Activated naive CD8-positive, alpha-beta T cell (primary cell): Measurements from ENCODE around the gene TASP1.
"Not testable (repeated sequence)": the region's sequence is repeated elsewhere in the genome, so short reads cannot be mapped to it uniquely, and the experiment has no call there.

ENCODE experiments used
- H3K27ac Mint-ChIP-seq: one replicate; pipeline ENCODE4 v1.8.0; 2021; ENCODE audit warnings: mixed read lengths
- H3K27me3 Mint-ChIP-seq: one replicate; pipeline ENCODE4 v1.8.0; 2021; ENCODE audit warnings: mixed read lengths
- H3K36me3 Mint-ChIP-seq: one replicate; pipeline ENCODE4 v1.8.0; 2021; ENCODE audit warnings: mixed read lengths
- H3K4me1 Mint-ChIP-seq: one replicate; pipeline ENCODE4 v1.8.0; 2021; ENCODE audit warnings: low read depth, mixed read lengths
- H3K4me3 Mint-ChIP-seq: one replicate; pipeline ENCODE4 v1.8.0; 2021; ENCODE audit warnings: mild to moderate bottlenecking, mixed read lengths
- H3K9me3 Mint-ChIP-seq: one replicate; pipeline ENCODE4 v1.8.0; 2021; ENCODE audit warnings: low read depth, mixed read lengths

TASP1 gene

GRCh38 chr20:13403453-13403852 is 235.3 kb downstream of the TASP1 start:
- Mint-ChIP-seq H3K4me1 (no peaks in the 10 kb centered on the region), H3K36me3 (peaks cover 17% of the 10 kb centered on the region), H3K4me3 (no peak overlapping the region), H3K27ac (no peak overlapping the region), H3K9me3 (no peaks in the 10 kb centered on the region), H3K27me3 (no peaks in the 10 kb centered on the region)

GRCh38 chr20:13402986-13403385 is 235.7 kb downstream of the TASP1 start:
- Mint-ChIP-seq H3K36me3 (peaks cover 20% of the 10 kb centered on the region), H3K27me3 (no peaks in the 10 kb centered on the region), H3K4me1 (no peaks in the 10 kb centered on the region)

GRCh38 chr20:13402171-13402760 is 236.5 kb downstream of the TASP1 start:
- no peak overlapping the region for H3K27ac Mint-ChIP-seq
- H3K27me3 Mint-ChIP-seq = no peaks in the 10 kb centered on the region
- H3K9me3 Mint-ChIP-seq = no peaks in the 10 kb centered on the region
- H3K36me3 Mint-ChIP-seq = peaks cover 24% of the 10 kb centered on the region
- no peak overlapping the region for H3K4me3 Mint-ChIP-seq
- peaks cover 2% of the 10 kb centered on the region for H3K4me1 Mint-ChIP-seq

More at GRCh38 chr20:13402986-13403385, 235.7 kb downstream of the TASP1 start:
- Mint-ChIP-seq H3K27ac (no peak overlapping the region), H3K9me3 (no peaks in the 10 kb centered on the region), H3K4me3 (no peak overlapping the region)

GRCh38 chr20:13401596-13401995 is 237.1 kb downstream of the TASP1 start:
- Mint-ChIP-seq H3K36me3 (peaks cover 26% of the 10 kb centered on the region), H3K27me3 (no peaks in the 10 kb centered on the region), H3K4me3 (no peak overlapping the region), H3K27ac (no peak overlapping the region), H3K9me3 (no peaks in the 10 kb centered on the region), H3K4me1 (peaks cover 2% of the 10 kb centered on the region)

- H3K4me1 Mint-ChIP-seq = peaks cover 2% of the 10 kb centered on the region
- H3K36me3 Mint-ChIP-seq = peaks cover 26% of the 10 kb centered on the region
- H3K4me3 Mint-ChIP-seq = no peak overlapping the region
- H3K27ac Mint-ChIP-seq = no peak overlapping the region
- H3K9me3 Mint-ChIP-seq = no peaks in the 10 kb centered on the region
- no peaks in the 10 kb centered on the region for H3K27me3 Mint-ChIP-seq
Observed at GRCh38 chr20:13400453-13400852, 238.3 kb downstream of the TASP1 start.

GRCh38 chr20:13397300-13397724 is 241.4 kb downstream of the TASP1 start:
- no peaks in the 10 kb centered on the region for H3K27me3 Mint-ChIP-seq
- H3K36me3 Mint-ChIP-seq = peaks cover 38% of the 10 kb centered on the region
- no peak overlapping the region for H3K4me3 Mint-ChIP-seq
- H3K4me1 Mint-ChIP-seq = peaks cover 2% of the 10 kb centered on the region
- no peak overlapping the region for H3K27ac Mint-ChIP-seq
- no peaks in the 10 kb centered on the region for H3K9me3 Mint-ChIP-seq

GRCh38 chr20:13396826-13397225 is 241.9 kb downstream of the TASP1 start:
- no peaks in the 10 kb centered on the region for H3K9me3 Mint-ChIP-seq
- H3K27me3 Mint-ChIP-seq = no peaks in the 10 kb centered on the region
- H3K36me3 Mint-ChIP-seq = peaks cover 41% of the 10 kb centered on the region
- H3K4me3 Mint-ChIP-seq = no peak overlapping the region
- H3K4me1 Mint-ChIP-seq = peaks cover 2% of the 10 kb centered on the region
- H3K27ac Mint-ChIP-seq = no peak overlapping the region

GRCh38 chr20:13396022-13396421 is 242.7 kb downstream of the TASP1 start:
- H3K9me3 Mint-ChIP-seq = no peaks in the 10 kb centered on the region
- H3K27me3 Mint-ChIP-seq = no peaks in the 10 kb centered on the region
- H3K4me1 Mint-ChIP-seq = peaks cover 2% of the 10 kb centered on the region
- no peak overlapping the region for H3K4me3 Mint-ChIP-seq
- H3K36me3 Mint-ChIP-seq = peaks cover 46% of the 10 kb centered on the region
- H3K27ac Mint-ChIP-seq = no peak overlapping the region

GRCh38 chr20:13395232-13395631 is 243.5 kb downstream of the TASP1 start:
- no peak overlapping the region for H3K27ac Mint-ChIP-seq
- H3K4me1 Mint-ChIP-seq = peaks cover 2% of the 10 kb centered on the region
- no peaks in the 10 kb centered on the region for H3K27me3 Mint-ChIP-seq
- H3K4me3 Mint-ChIP-seq = no peak overlapping the region
- H3K36me3 Mint-ChIP-seq = peaks cover 51% of the 10 kb centered on the region
- peaks cover under 1% of the 10 kb centered on the region for H3K9me3 Mint-ChIP-seq

GRCh38 chr20:13392391-13392790 is 246.3 kb downstream of the TASP1 start:
- Mint-ChIP-seq H3K4me3 (no peak overlapping the region), H3K4me1 (no peaks in the 10 kb centered on the region), H3K36me3 (peaks cover 54% of the 10 kb centered on the region), H3K27me3 (no peaks in the 10 kb centered on the region), H3K9me3 (peaks cover 14% of the 10 kb centered on the region), H3K27ac (no peak overlapping the region)

GRCh38 chr20:13389115-13389514 is 249.6 kb downstream of the TASP1 start:
- Mint-ChIP-seq H3K27me3 (no peaks in the 10 kb centered on the region), H3K4me1 (no peaks in the 10 kb centered on the region), H3K36me3 (peaks cover 69% of the 10 kb centered on the region), H3K4me3 (no peak overlapping the region), H3K9me3 (peaks cover 24% of the 10 kb centered on the region), H3K27ac (no peak overlapping the region)

- Mint-ChIP-seq H3K27ac (no peak overlapping the region), H3K4me3 (no peak overlapping the region), H3K4me1 (no peaks in the 10 kb centered on the region), H3K36me3 (peaks cover 60% of the 10 kb centered on the region), H3K27me3 (no peaks in the 10 kb centered on the region), H3K9me3 (peaks cover 46% of the 10 kb centered on the region)
Observed at GRCh38 chr20:13384132-13384531, 254.6 kb downstream of the TASP1 start.

GRCh38 chr20:13382786-13383185 is 255.9 kb downstream of the TASP1 start:
- H3K4me3 Mint-ChIP-seq = no peak overlapping the region
- H3K27ac Mint-ChIP-seq = no peak overlapping the region
- H3K4me1 Mint-ChIP-seq = no peaks in the 10 kb centered on the region
- peaks cover 51% of the 10 kb centered on the region for H3K9me3 Mint-ChIP-seq
- peaks cover 50% of the 10 kb centered on the region for H3K36me3 Mint-ChIP-seq
- H3K27me3 Mint-ChIP-seq = no peaks in the 10 kb centered on the region

GRCh38 chr20:13380497-13381229 is 258.1 kb downstream of the TASP1 start:
- not testable (repeated sequence) for H3K27ac Mint-ChIP-seq, H3K4me3 Mint-ChIP-seq, H3K4me1 Mint-ChIP-seq, H3K27me3 Mint-ChIP-seq
- peaks cover 36% of the 10 kb centered on the region for H3K36me3 Mint-ChIP-seq
- H3K9me3 Mint-ChIP-seq = peaks cover 45% of the 10 kb centered on the region

GRCh38 chr20:13373400-13373799 is 265.3 kb downstream of the TASP1 start:
- H3K27me3 Mint-ChIP-seq = no peaks in the 10 kb centered on the region
- no peak overlapping the region for H3K4me3 Mint-ChIP-seq
- H3K27ac Mint-ChIP-seq = no peak overlapping the region
- H3K9me3 Mint-ChIP-seq = peaks cover 30% of the 10 kb centered on the region
- peaks cover 10% of the 10 kb centered on the region for H3K36me3 Mint-ChIP-seq
- no peaks in the 10 kb centered on the region for H3K4me1 Mint-ChIP-seq
